Spleen (tissue), 7 donors: ENCODE measurements around the gene ACVR1.
"Not testable (repeated sequence)": the region's sequence is repeated elsewhere in the genome, so short reads cannot be mapped to it uniquely, and the experiment has no call there.

Experiments used
- CTCF ChIP-seq, 11 experiments: fragments of 200-600 bp in 7 of 11; fragments of 450-650 bp in 4 of 11; sonication (generic) in 4 of 11; IDR thresholded peaks in 8 of 11; conservative IDR thresholded peaks in 3 of 11; 1 replicate in 7 of 11; 2 replicates in 4 of 11; pipeline versions ENCODE4 v1.4.0 to v1.8.0; 2016 to 2021; ENCODE audit warnings: antibody characterized with exemption in 11 of 11, inconsistent platforms in 4 of 11, mild to moderate bottlenecking in 1 of 11
- POLR2A ChIP-seq, 3 donors: fragments of 450-650 bp; IDR thresholded peaks; one replicate each; pipeline ENCODE4 v1.5.1; 2017; ENCODE audit warnings: antibody characterized with exemption in 3 of 3, mild to moderate bottlenecking in 1 of 3
- donor health status: DM: no; HTN: no; CAD: no; lungs with moderate emphysema.
- donor health status: DM: no; HTN: no; CAD: no.
- donor health status: DM: no; HTN: no; CAD: no.

- not testable (repeated sequence) for TF ChIP-seq CTCF (IDR thresholded peaks at IDR 0.05 in 8 of 11, conservative IDR thresholded peaks at IDR 0.05 in 3 of 11); POLR2A (IDR thresholded peaks at IDR 0.05)
These were observed 119.7 kb downstream of the ACVR1 start for GRCh38 chr2:157756447-157756846.
